Panc1 (cell line): ENCODE data around the gene SPEM2. TPM values are rescaled to one million over a fixed set of nuclear protein-coding genes. Genes with fewer than 3 reads are reported as not detected.

Experiments used
- ATAC-seq: fragments of 200-7000 bp; cut with Tn5 transposase; 2 replicates; pipeline ENCODE4 v1.9.1; 2020; ENCODE audit warnings: mild to moderate bottlenecking, moderate library complexity
- Bru-seq: library from RNA; stranded (reverse); fragments of 400-500 nt; gene quantifications from one replicate; lab custom pipeline; 2021; lab: Mats Ljungman, UMichigan
- BruChase-seq, 2 experiments: library from RNA; stranded (reverse); fragments of 400-500 nt; gene quantifications; one replicate each; lab custom pipeline; 2021; lab: Mats Ljungman, UMichigan
- BruUV-seq: library from RNA; stranded (reverse); fragments of 400-500 nt; replicated peaks from 2 replicates; lab custom pipeline; 2021; lab: Mats Ljungman, UMichigan
- CTCF ChIA-PET: fragments of 300-600 bp; sonication (Branson Sonifier 250); formaldehyde crosslinking; loops from one replicate; lab custom pipeline; 2022; ENCODE audit warnings: antibody characterized with exemption; lab: Charles Lee
- POLR2A ChIA-PET: fragments of 300-600 bp; sonication (Branson Sonifier 250); formaldehyde crosslinking; loops from one replicate; lab custom pipeline; 2022; ENCODE audit warnings: antibody characterized with exemption; lab: Charles Lee
- DNase-seq: peaks from one replicate; pipeline ENCODE4 v3.0.0-alpha.2; 2010; ENCODE audit warnings: low read depth, low spot score
- H3K27ac ChIP-seq: 2 replicates; pipeline ENCODE4 v1.5.1; 2011; ENCODE audit warnings: mild to moderate bottlenecking, low read length, inconsistent platforms
- H3K27me3 ChIP-seq: fragments of 200-500 bp; sonication (Bioruptor generic); 2 replicates; pipeline ENCODE4 v1.6.0; 2014; ENCODE audit warnings: low read length, inconsistent platforms; ENCODE audit not compliant: control insufficient read depth, insufficient read depth
- H3K36me3 ChIP-seq: fragments of 200-500 bp; sonication (Bioruptor generic); 2 replicates; pipeline ENCODE4 v1.5.1; 2014; ENCODE audit warnings: inconsistent platforms, mild to moderate bottlenecking, low read length, moderate library complexity; ENCODE audit not compliant: control insufficient read depth, insufficient read depth
- H3K4me1 ChIP-seq: 2 replicates; pipeline ENCODE4 v1.5.1; 2011; ENCODE audit warnings: inconsistent platforms, mild to moderate bottlenecking, low read length, moderate library complexity; ENCODE audit not compliant: control insufficient read depth, insufficient read depth
- H3K4me3 ChIP-seq, 2 experiments: 2 replicates each; pipeline ENCODE4 v1.5.1; 2011 to 2012; ENCODE audit warnings: low read depth in 2 of 2, low read length in 2 of 2, mild to moderate bottlenecking in 2 of 2, inconsistent platforms in 1 of 2, moderate library complexity in 1 of 2
- H3K9me3 ChIP-seq: fragments of 200-500 bp; sonication (Bioruptor generic); 2 replicates; pipeline ENCODE4 v1.5.1; 2014; ENCODE audit warnings: low read depth, mild to moderate bottlenecking, inconsistent platforms, low read length, moderate library complexity; ENCODE audit not compliant: control insufficient read depth, insufficient read depth
- CTCF ChIP-seq: fragments of 450-650 bp; IDR thresholded peaks from 2 replicates; pipeline ENCODE4 v1.5.1; 2017; ENCODE audit warnings: mild to moderate bottlenecking
- POLR2AphosphoS5 ChIP-seq: IDR thresholded peaks from 2 replicates; pipeline ENCODE4 v1.6.1; 2012; ENCODE audit warnings: mild to moderate bottlenecking, low read depth, low read length, moderate library complexity
- SIN3A ChIP-seq: IDR thresholded peaks from 2 replicates; pipeline ENCODE4 v1.6.1; 2012; ENCODE audit warnings: low read depth, mild to moderate bottlenecking, low read length, moderate library complexity, borderline replicate concordance; ENCODE audit not compliant: insufficient read depth
- TCF7L2 ChIP-seq: IDR thresholded peaks from 2 replicates; pipeline ENCODE4 v1.6.1; 2011; ENCODE audit warnings: mild to moderate bottlenecking, low read depth, low read length, inconsistent platforms
- in situ Hi-C: cut with HindIII; loops from 2 replicates; pipeline ENCODE4 v1.10.0; 2016; ENCODE audit warnings: low sequenced_read_pairs, low pct_unique_long_range_greater_than_20kb
- intact Hi-C: fragments of 100-400 bp; cut with micrococcal nuclease; formaldehyde crosslinking; loops from one replicate; pipeline ENCODE4 v1.10.0; 2022; ENCODE audit not compliant: unreplicated experiment
- long read RNA-seq: library from polyadenylated mRNA; unstranded; transcript quantifications from one replicate; pipeline ENCODE4 v2.0.0, GENCODE V29; 2021; ENCODE audit not compliant: unreplicated experiment
- polyA plus RNA-seq: library from polyadenylated mRNA; unstranded; fragments of >200 nt; gene quantifications from one replicate; pipeline ENCODE4 v1.2.1, GENCODE V29; 2012; ENCODE audit warnings: missing spikeins; ENCODE audit not compliant: insufficient read length
- total RNA-seq: library from RNA; stranded (reverse); gene quantifications from one replicate; pipeline ENCODE4 v1.2.1, GENCODE V29; 2021; ENCODE audit not compliant: unreplicated experiment
- TF ChIP-seq, protein P1 (sequence below), 2 experiments: IDR thresholded peaks; 2 replicates each; pipeline ENCODE4 v1.6.1; 2011 to 2012; ENCODE audit warnings: low read depth in 2 of 2, control low read depth in 1 of 2, low read length in 1 of 2, mild to moderate bottlenecking in 1 of 2, moderate library complexity in 1 of 2; ENCODE audit not compliant: insufficient read depth in 1 of 2

Gene SPEM2
- total RNA-seq (not detected), Bru-seq, nascent RNA (not detected), BruChase-seq, experiment 1, labeled RNA remaining after a 2-hour chase (not detected), BruChase-seq, experiment 2, labeled RNA remaining after a 6-hour chase (not detected)
- not detected for polyA plus RNA-seq
- long read RNA-seq = 0 reads

DNA sequence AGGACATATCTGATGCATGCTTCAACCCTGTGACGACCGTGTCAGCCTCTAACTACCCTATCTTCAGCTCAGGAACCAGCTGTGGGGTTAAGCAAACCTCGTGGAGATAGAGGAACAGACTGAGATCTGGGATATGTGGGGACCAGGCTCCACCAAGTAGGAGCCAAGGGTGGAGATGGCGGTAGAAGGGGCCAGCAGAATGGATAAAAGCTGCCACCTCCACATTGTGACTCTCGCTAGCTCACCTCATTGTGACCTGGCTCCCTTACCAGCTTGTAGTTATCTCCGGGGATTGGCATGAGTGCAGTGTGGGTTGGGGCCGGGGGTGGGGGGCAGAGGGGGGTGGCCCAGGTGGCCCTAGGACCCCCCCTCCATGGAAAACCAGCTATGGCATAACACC is at the start of gene SPEM2:
Gene SPEM2 (plus strand): TSS at position 301 of the 400 bp plus-strand sequence. CDS start 73 bp downstream, at position 374.
- Histone ChIP-seq H3K27me3 (no peaks in the 10 kb centered on the region), H3K4me1 (no peaks in the 10 kb centered on the region), H3K27ac (no peak within 1 kb of the TSS), H3K9me3 (no peaks in the 10 kb centered on the region), H3K4me3 (no peak within 1 kb of the TSS), H3K36me3 (no peaks in the 10 kb centered on the region)
- in situ Hi-C loops (no loop called here), intact Hi-C loops (no loop called here)
- BruUV-seq = no TSS peak
- DNase-seq (no peak), ATAC-seq (no peak)
- TF ChIP-seq POLR2AphosphoS5 (no peak), SIN3A (no peak), TCF7L2 (no peak), CTCF (no peak)
- TF ChIP-seq, protein P1, sequence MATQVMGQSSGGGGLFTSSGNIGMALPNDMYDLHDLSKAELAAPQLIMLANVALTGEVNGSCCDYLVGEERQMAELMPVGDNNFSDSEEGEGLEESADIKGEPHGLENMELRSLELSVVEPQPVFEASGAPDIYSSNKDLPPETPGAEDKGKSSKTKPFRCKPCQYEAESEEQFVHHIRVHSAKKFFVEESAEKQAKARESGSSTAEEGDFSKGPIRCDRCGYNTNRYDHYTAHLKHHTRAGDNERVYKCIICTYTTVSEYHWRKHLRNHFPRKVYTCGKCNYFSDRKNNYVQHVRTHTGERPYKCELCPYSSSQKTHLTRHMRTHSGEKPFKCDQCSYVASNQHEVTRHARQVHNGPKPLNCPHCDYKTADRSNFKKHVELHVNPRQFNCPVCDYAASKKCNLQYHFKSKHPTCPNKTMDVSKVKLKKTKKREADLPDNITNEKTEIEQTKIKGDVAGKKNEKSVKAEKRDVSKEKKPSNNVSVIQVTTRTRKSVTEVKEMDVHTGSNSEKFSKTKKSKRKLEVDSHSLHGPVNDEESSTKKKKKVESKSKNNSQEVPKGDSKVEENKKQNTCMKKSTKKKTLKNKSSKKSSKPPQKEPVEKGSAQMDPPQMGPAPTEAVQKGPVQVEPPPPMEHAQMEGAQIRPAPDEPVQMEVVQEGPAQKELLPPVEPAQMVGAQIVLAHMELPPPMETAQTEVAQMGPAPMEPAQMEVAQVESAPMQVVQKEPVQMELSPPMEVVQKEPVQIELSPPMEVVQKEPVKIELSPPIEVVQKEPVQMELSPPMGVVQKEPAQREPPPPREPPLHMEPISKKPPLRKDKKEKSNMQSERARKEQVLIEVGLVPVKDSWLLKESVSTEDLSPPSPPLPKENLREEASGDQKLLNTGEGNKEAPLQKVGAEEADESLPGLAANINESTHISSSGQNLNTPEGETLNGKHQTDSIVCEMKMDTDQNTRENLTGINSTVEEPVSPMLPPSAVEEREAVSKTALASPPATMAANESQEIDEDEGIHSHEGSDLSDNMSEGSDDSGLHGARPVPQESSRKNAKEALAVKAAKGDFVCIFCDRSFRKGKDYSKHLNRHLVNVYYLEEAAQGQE (IDR thresholded peaks at IDR 0.05; ENCODE audit: insufficient read depth in 1 of 2, low read depth in 2 of 2, low read length in 1 of 2) = no peak
- ChIA-PET CTCF (no interaction called here), POLR2A (no interaction called here)

- Histone ChIP-seq H3K36me3 (peaks cover 2% of the 10 kb centered on the region; the same call in 1 of the 2 replicates), H3K9me3 (peaks cover 3% of the 10 kb centered on the region; the same call in 1 of the 2 replicates), H3K4me1 (no peaks in the 10 kb centered on the region), H3K4me3 (no peak overlapping the region), H3K27ac (no peak overlapping the region), H3K27me3 (no peaks in the 10 kb centered on the region)
- in situ Hi-C loops (no loop called here), intact Hi-C loops (no loop called here)
- BruUV-seq = no TSS peak
- no peak for DNase-seq
- ChIA-PET CTCF (no interaction called here), POLR2A (no interaction called here)
- TF ChIP-seq TCF7L2 (no peak), CTCF (no peak), SIN3A (no peak), POLR2AphosphoS5 (no peak)
- TF ChIP-seq, protein P1 (IDR thresholded peaks at IDR 0.05; ENCODE audit: insufficient read depth in 1 of 2, low read depth in 2 of 2, low read length in 1 of 2) = no peak
- no peak for ATAC-seq
These were observed 46.3 kb upstream of the SPEM2 start for GRCh38 chr17:7379134-7379533.
